Fibroblast of the aortic adventitia (primary cell): ENCODE measurements around the gene CCDC149. TPM values are rescaled to one million over a fixed set of nuclear protein-coding genes. Genes with fewer than 3 reads are reported as not detected.

Experiments
- DNase-seq: peaks from one replicate; pipeline ENCODE4 v3.0.0-alpha.2; 2010; ENCODE audit warnings: low read depth
- H3K4me3 ChIP-seq: 2 replicates; pipeline ENCODE4 v1.5.1; 2011; ENCODE audit warnings: low read depth, mild to moderate bottlenecking, control low read depth, low read length, moderate library complexity
- CTCF ChIP-seq: IDR thresholded peaks from 2 replicates; pipeline ENCODE4 v1.5.1; 2011; ENCODE audit warnings: mild to moderate bottlenecking, low read length, control low read depth, inconsistent platforms; ENCODE audit not compliant: insufficient read depth
- total RNA-seq: library from RNA; depleted of rRNA; stranded (reverse); fragments of >200 nt; gene quantifications from 2 replicates; pipeline ENCODE4 v1.2.3, GENCODE V29; 2012; ENCODE audit warnings: low replicate concordance

CCDC149 gene
- total RNA-seq: 11.0 and 18.3 TPM in 2 replicates

- H3K4me3 ChIP-seq: peak within 1 kb of the TSS; percentile 70
- no peak for TF ChIP-seq CTCF
These were observed at the start of gene CCDC149 for GRCh38 chr4:24912252-24913118. CCDC149 (minus strand) TSS chr4:24913042; CDS start chr4:24912864, 178 bp downstream.

GRCh38 chr4:24957886-24958285 is 45.0 kb upstream of the CCDC149 start:
- DNase-seq: no peak
- no peak for TF ChIP-seq CTCF
- no peak overlapping the region for H3K4me3 ChIP-seq

More at GRCh38 chr4:24912252-24913118, at the start of gene CCDC149:
- DNase-seq: peak; percentile 50

- DNase-seq: no peak
- no peak for TF ChIP-seq CTCF
These were observed 43.9 kb upstream of the CCDC149 start for GRCh38 chr4:24956763-24957162.

GRCh38 chr4:24956091-24956490 is 43.2 kb upstream of the CCDC149 start:
- no peak overlapping the region for H3K4me3 ChIP-seq
- no peak for DNase-seq
- no peak for TF ChIP-seq CTCF

More at GRCh38 chr4:24956763-24957162, 43.9 kb upstream of the CCDC149 start:
- H3K4me3 ChIP-seq: no peak overlapping the region

GRCh38 chr4:24952667-24953066 is 39.8 kb upstream of the CCDC149 start:
- no peak for DNase-seq
- no peak overlapping the region for H3K4me3 ChIP-seq
- no peak for TF ChIP-seq CTCF

GRCh38 chr4:24949970-24950369 is 37.1 kb upstream of the CCDC149 start:
- no peak for DNase-seq
- TF ChIP-seq CTCF: no peak
- H3K4me3 ChIP-seq: no peak overlapping the region
